Stimulated activated CD8-positive, alpha-beta memory T cell treated with anti-CD3 and anti-CD28 coated beads, Interleukin-4, amount 100 ng/mL, for 1 hour (primary cell): ENCODE measurements around the gene TYR.
"Not testable (repeated sequence)": the region's sequence is repeated elsewhere in the genome, so short reads cannot be mapped to it uniquely, and the experiment has no call there.

Experiments
- DNase-seq, 2 donors: peaks; one replicate each; pipeline ENCODE4 v3.0.0-alpha.2; 2020; ENCODE audit warnings: low read depth in 2 of 2, low spot score in 1 of 2

Gene TYR

DNA sequence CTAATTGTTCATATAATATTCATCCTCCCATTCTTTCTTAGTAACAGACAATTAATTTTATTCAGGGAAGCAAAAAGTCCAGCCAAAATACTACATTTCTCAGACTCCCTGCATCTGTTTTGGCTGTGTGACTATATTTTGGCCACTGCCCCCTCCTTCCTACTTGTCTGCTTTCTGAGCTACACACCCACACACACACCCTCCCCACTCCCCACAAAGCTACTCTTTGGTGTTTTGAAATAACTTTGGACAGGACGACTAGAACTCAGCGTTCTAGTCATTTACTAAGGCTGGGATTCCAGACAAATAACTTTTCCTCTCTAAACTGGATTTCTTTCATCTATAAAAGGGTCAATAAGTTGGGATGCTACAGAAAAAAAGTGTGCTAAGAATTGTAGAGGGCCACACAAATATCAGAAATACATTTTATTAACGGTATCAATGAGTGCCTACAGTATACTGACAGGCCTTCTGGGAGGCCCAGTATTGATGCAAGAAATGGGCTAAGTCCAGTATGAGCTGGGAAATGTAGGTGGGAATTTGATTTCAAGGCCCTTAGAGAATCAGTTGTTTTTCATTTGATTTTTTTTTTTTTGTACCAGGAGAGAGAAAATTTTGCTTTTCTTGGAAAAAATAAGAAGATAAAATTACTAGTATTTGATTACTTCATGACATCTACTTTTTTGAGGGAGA, 165.4 kb downstream of the TYR start:
- not testable (repeated sequence) for DNase-seq
